HL-60 (cell line): ENCODE data around the gene SH3PXD2A.

Source experiments
- DNase-seq, 2 experiments: peaks; one replicate each; pipeline ENCODE4 v3.0.0-alpha.2; 2010 to 2020; ENCODE audit warnings: low read depth in 1 of 2, low spot score in 1 of 2
- H3K27ac ChIP-seq: fragments of 250-450 bp; sonication (Bioruptor Pico); replicated peaks from 2 replicates; pipeline ENCODE4 v1.5.1; 2020; ENCODE audit warnings: mild to moderate bottlenecking, moderate library complexity
- H3K27me3 ChIP-seq: fragments of 250-450 bp; sonication (Bioruptor Pico); 2 replicates; pipeline ENCODE4 v1.5.1; 2021; ENCODE audit warnings: mild to moderate bottlenecking, moderate library complexity; ENCODE audit not compliant: insufficient read depth, poor library complexity, severe bottlenecking
- H3K4me3 ChIP-seq: replicated peaks from 2 replicates; pipeline ENCODE4 v1.5.1; 2011; ENCODE audit warnings: mild to moderate bottlenecking, control low read depth, low read length; ENCODE audit not compliant: insufficient read depth
- CTCF ChIP-seq: IDR thresholded peaks from one replicate; pipeline ENCODE4 v1.5.1; 2011; ENCODE audit warnings: low read length, control low read depth, inconsistent platforms; ENCODE audit not compliant: insufficient read depth
- GABPA ChIP-seq: IDR thresholded peaks from 2 replicates; pipeline ENCODE4 v1.6.1; 2012; ENCODE audit warnings: low read depth
- POLR2AphosphoS5 ChIP-seq: IDR thresholded peaks from 2 replicates; pipeline ENCODE4 v1.6.1; 2012; ENCODE audit warnings: low read depth
- SPI1 ChIP-seq: IDR thresholded peaks from 2 replicates; pipeline ENCODE4 v1.6.1; 2012; ENCODE audit warnings: low read depth, mild to moderate bottlenecking, borderline replicate concordance
- TF ChIP-seq, protein P1 (sequence below): IDR thresholded peaks from 2 replicates; pipeline ENCODE4 v1.6.1; 2012; ENCODE audit warnings: low read depth; ENCODE audit not compliant: insufficient replicate concordance

The SH3PXD2A gene

GRCh38 chr10:103724771-103725170 is 130.6 kb downstream of the SH3PXD2A start:
- DNase-seq = no peak
- no peak overlapping the region for H3K4me3 ChIP-seq
- no peaks in the 10 kb centered on the region for H3K27me3 ChIP-seq
- no peak for TF ChIP-seq SPI1
- no peak for TF ChIP-seq POLR2AphosphoS5
- TF ChIP-seq CTCF = no peak
- TF ChIP-seq GABPA = no peak
- TF ChIP-seq, protein P1, sequence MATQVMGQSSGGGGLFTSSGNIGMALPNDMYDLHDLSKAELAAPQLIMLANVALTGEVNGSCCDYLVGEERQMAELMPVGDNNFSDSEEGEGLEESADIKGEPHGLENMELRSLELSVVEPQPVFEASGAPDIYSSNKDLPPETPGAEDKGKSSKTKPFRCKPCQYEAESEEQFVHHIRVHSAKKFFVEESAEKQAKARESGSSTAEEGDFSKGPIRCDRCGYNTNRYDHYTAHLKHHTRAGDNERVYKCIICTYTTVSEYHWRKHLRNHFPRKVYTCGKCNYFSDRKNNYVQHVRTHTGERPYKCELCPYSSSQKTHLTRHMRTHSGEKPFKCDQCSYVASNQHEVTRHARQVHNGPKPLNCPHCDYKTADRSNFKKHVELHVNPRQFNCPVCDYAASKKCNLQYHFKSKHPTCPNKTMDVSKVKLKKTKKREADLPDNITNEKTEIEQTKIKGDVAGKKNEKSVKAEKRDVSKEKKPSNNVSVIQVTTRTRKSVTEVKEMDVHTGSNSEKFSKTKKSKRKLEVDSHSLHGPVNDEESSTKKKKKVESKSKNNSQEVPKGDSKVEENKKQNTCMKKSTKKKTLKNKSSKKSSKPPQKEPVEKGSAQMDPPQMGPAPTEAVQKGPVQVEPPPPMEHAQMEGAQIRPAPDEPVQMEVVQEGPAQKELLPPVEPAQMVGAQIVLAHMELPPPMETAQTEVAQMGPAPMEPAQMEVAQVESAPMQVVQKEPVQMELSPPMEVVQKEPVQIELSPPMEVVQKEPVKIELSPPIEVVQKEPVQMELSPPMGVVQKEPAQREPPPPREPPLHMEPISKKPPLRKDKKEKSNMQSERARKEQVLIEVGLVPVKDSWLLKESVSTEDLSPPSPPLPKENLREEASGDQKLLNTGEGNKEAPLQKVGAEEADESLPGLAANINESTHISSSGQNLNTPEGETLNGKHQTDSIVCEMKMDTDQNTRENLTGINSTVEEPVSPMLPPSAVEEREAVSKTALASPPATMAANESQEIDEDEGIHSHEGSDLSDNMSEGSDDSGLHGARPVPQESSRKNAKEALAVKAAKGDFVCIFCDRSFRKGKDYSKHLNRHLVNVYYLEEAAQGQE = no peak
- no peak overlapping the region for H3K27ac ChIP-seq

GRCh38 chr10:103724074-103724473 is 131.3 kb downstream of the SH3PXD2A start:
- no peak overlapping the region for H3K4me3 ChIP-seq
- no peak for TF ChIP-seq SPI1
- TF ChIP-seq, protein P1 = no peak
- no peak for TF ChIP-seq POLR2AphosphoS5
- no peak for TF ChIP-seq GABPA
- no peak for TF ChIP-seq CTCF
- DNase-seq = no peak
- no peak overlapping the region for H3K27ac ChIP-seq
- H3K27me3 ChIP-seq = no peaks in the 10 kb centered on the region

DNA sequence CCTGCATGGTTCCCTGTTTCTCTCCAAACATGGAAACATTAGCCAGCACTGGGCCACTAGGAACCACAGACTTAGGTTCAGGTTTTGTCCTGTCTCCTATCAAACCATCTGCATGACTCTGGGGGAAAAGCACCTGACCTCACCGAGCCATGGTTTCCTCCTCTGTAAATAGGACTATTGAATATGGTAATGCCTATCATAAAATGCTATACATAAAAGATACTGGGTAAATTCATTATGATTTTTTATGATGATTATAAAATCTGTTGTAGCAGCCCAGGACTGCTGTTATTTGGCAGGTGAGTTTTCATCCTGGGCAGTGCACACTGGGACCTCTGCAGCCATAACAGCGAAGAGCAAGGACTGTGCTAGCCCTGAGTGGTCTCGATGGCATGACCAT is 131.8 kb downstream of the SH3PXD2A start:
- Histone ChIP-seq H3K27me3 (no peaks in the 10 kb centered on the region), H3K4me3 (no peak overlapping the region), H3K27ac (no peak overlapping the region)
- no peak for DNase-seq
- TF ChIP-seq POLR2AphosphoS5 = no peak
- TF ChIP-seq, protein P1 = no peak
- TF ChIP-seq SPI1 = no peak
- no peak for TF ChIP-seq GABPA
- TF ChIP-seq CTCF = no peak
